A549 (cell line): Measurements from ENCODE around the gene RBBP8. TPM values are rescaled to one million over a fixed set of nuclear protein-coding genes. Genes with fewer than 3 reads are reported as not detected.

Experiments
- ATAC-seq, 2 experiments: fragments of 200-7000 bp in 1 of 2; fragments of >200 bp in 1 of 2; cut with Nextera tagmentation in 1 of 2; cut with Tn5 transposase in 1 of 2; 3 replicates each; pipeline versions ENCODE4 v1.8.0 to v1.9.1; 2018 to 2020; ENCODE audit warnings: mild to moderate bottlenecking in 1 of 2, moderate library complexity in 1 of 2
- CTCF ChIA-PET: fragments of 300-600 bp; sonication (Branson Sonifier 250); formaldehyde crosslinking; extraction: SDS; loops from one replicate; lab custom pipeline; 2021; ENCODE audit warnings: antibody characterized with exemption, inconsistent platforms; lab: Yijun Ruan, JAX
- POLR2A ChIA-PET: fragments of 350-600 bp; formaldehyde crosslinking; extraction: SDS; loops from one replicate; lab custom pipeline; 2021; ENCODE audit warnings: antibody characterized with exemption, inconsistent platforms; lab: Yijun Ruan, JAX
- DNase-seq, 2 experiments: peaks; one replicate each; pipeline versions ENCODE4 v3.0.0 to v3.0.0-alpha.2; 2011 to 2016; ENCODE audit warnings: low read depth in 1 of 2, low spot score in 1 of 2
- FAIRE-seq: peaks from 2 replicates; lab custom pipeline; 2011; peaks lifted over from hg19 to GRCh38; lab: Jason Lieb, UNC
- H3K27ac ChIP-seq, 2 experiments: fragments of >200 bp; sonication (Bioruptor Twin); formaldehyde crosslinking; 3 replicates each; pipeline ENCODE4 v1.5.1; 2016 to 2017
- H3K4me1 ChIP-seq: fragments of >200 bp; sonication (Bioruptor Twin); formaldehyde crosslinking; 3 replicates; pipeline ENCODE4 v1.6.1; 2016
- H3K4me2 ChIP-seq: fragments of >200 bp; sonication (Bioruptor Twin); formaldehyde crosslinking; 3 replicates; pipeline ENCODE4 v1.6.1; 2016
- H3K4me3 ChIP-seq: fragments of >200 bp; sonication (Bioruptor Twin); formaldehyde crosslinking; 3 replicates; pipeline ENCODE4 v1.5.1; 2016
- H3K9me3 ChIP-seq: fragments of >200 bp; sonication (Bioruptor Twin); formaldehyde crosslinking; 3 replicates; pipeline ENCODE4 v1.6.1; 2016
- BHLHE40 ChIP-seq: IDR thresholded peaks from 2 replicates; pipeline ENCODE4 v1.6.1; 2012; ENCODE audit warnings: low read depth, low read length, inconsistent platforms
- CEBPB ChIP-seq, 2 experiments: fragments of >200 bp in 1 of 2; sonication (Bioruptor Twin) in 1 of 2; formaldehyde crosslinking in 1 of 2; IDR thresholded peaks; 2 replicates each; pipeline ENCODE4 v1.6.1; 2012 to 2016
- EHF ChIP-seq: fragments of 250-450 bp; sonication (Bioruptor Pico); IDR thresholded peaks from 2 replicates; pipeline ENCODE4 v1.5.0; 2020; ENCODE audit warnings: mild to moderate bottlenecking
- HDAC2 ChIP-seq: fragments of 200-600 bp; sonication (generic); IDR thresholded peaks from 2 replicates; pipeline ENCODE4 v1.6.1; 2016
- HEYL ChIP-seq: fragments of 250-450 bp; sonication (Bioruptor Pico); IDR thresholded peaks from 2 replicates; pipeline ENCODE4 v1.8.0; 2021; ENCODE audit warnings: mild to moderate bottlenecking, moderate library complexity
- JUNB ChIP-seq: fragments of >200 bp; sonication (Bioruptor Twin); formaldehyde crosslinking; IDR thresholded peaks from 2 replicates; pipeline ENCODE4 v1.6.1; 2016
- KDM1A ChIP-seq: fragments of 200-600 bp; sonication (generic); IDR thresholded peaks from 2 replicates; pipeline ENCODE4 v1.6.1; 2016; ENCODE audit warnings: low read depth, mild to moderate bottlenecking
- KDM5A ChIP-seq: fragments of 200-600 bp; sonication (generic); IDR thresholded peaks from 2 replicates; pipeline ENCODE4 v1.6.1; 2016; ENCODE audit warnings: antibody characterized with exemption, mild to moderate bottlenecking
- MAFK ChIP-seq: fragments of 450-650 bp; IDR thresholded peaks from 2 replicates; pipeline ENCODE4 v1.6.1; 2014; ENCODE audit not compliant: partially characterized antibody
- NPAS2 ChIP-seq: fragments of 250-450 bp; sonication (Bioruptor Pico); IDR thresholded peaks from 2 replicates; pipeline ENCODE4 v1.8.0; 2022; ENCODE audit warnings: mild to moderate bottlenecking, moderate library complexity, borderline replicate concordance
- POLR2AphosphoS2 ChIP-seq: conservative IDR thresholded peaks from 2 replicates; pipeline ENCODE4 v1.6.1; 2012; ENCODE audit warnings: low read length, improper control_type of control experiment, inconsistent platforms
- RAD21 ChIP-seq, 2 experiments: fragments of >200 bp in 1 of 2; sonication (Bioruptor Twin) in 1 of 2; formaldehyde crosslinking in 1 of 2; IDR thresholded peaks in 1 of 2; conservative IDR thresholded peaks in 1 of 2; 2 replicates in 1 of 2; 3 replicates in 1 of 2; pipeline ENCODE4 v1.6.1; 2012 to 2018; ENCODE audit warnings: inconsistent platforms in 1 of 2
- RARB ChIP-seq: fragments of 250-450 bp; sonication (Bioruptor Pico); IDR thresholded peaks from 2 replicates; pipeline ENCODE4 v1.8.0; 2021; ENCODE audit warnings: mild to moderate bottlenecking, moderate library complexity
- RCOR1 ChIP-seq: fragments of 150-350 bp; IDR thresholded peaks from 2 replicates; pipeline ENCODE4 v1.6.1; 2014; ENCODE audit warnings: antibody characterized with exemption, low read length, low read depth
- RFX5 ChIP-seq: fragments of 450-650 bp; IDR thresholded peaks from 2 replicates; pipeline ENCODE4 v1.7.1; 2014; ENCODE audit warnings: antibody characterized with exemption, mild to moderate bottlenecking, moderate library complexity
- RNF2 ChIP-seq: fragments of 200-600 bp; sonication (generic); IDR thresholded peaks from 2 replicates; pipeline ENCODE4 v1.6.1; 2016; ENCODE audit warnings: low read depth, mild to moderate bottlenecking, antibody characterized with exemption, moderate library complexity, borderline replicate concordance
- SREBF2 ChIP-seq: fragments of 450-650 bp; IDR thresholded peaks from 2 replicates; pipeline ENCODE4 v1.6.1; 2014; ENCODE audit warnings: mild to moderate bottlenecking, moderate library complexity
- TFCP2L1 ChIP-seq: fragments of 250-450 bp; sonication (Bioruptor Pico); IDR thresholded peaks from 2 replicates; pipeline ENCODE4 v1.5.0; 2021; ENCODE audit warnings: mild to moderate bottlenecking
- TP53 ChIP-seq: fragments of 250-450 bp; sonication (Bioruptor Pico); IDR thresholded peaks from 2 replicates; pipeline ENCODE4 v1.5.0; 2021; ENCODE audit warnings: mild to moderate bottlenecking, moderate library complexity
- ZC3H11A ChIP-seq: fragments of 450-650 bp; IDR thresholded peaks from 2 replicates; pipeline ENCODE4 v1.6.1; 2014; ENCODE audit warnings: antibody characterized with exemption, mild to moderate bottlenecking
- ZFP36 ChIP-seq: fragments of 450-650 bp; IDR thresholded peaks from 2 replicates; pipeline ENCODE4 v1.6.1; 2014; ENCODE audit warnings: borderline replicate concordance; ENCODE audit not compliant: partially characterized antibody
- ZNF302 ChIP-seq: fragments of 250-450 bp; sonication (Bioruptor Pico); IDR thresholded peaks from 2 replicates; pipeline ENCODE4 v1.9.0; 2021; ENCODE audit warnings: inconsistent platforms, mild to moderate bottlenecking, moderate library complexity
- WGBS: methylation state at CpG from one replicate; pipeline ENCODE4 v1.1.6; 2017; ENCODE audit errors: missing lambda C conversion rate; 5-methylcytosine and 5-hydroxymethylcytosine counted together
- polyA plus RNA-seq, 4 experiments: library from polyadenylated mRNA; depleted of rRNA in 3 of 4; stranded (reverse); fragments of >200 nt; fragmentation: RNase III in 1 of 4; extraction: RNeasy Plus Mini Kit Qiagen cat#74134 plus additional on column Dnase treatment in 1 of 4; gene quantifications; 2 replicates in 3 of 4; 3 replicates in 1 of 4; pipeline ENCODE4 v1.2.3, GENCODE V29; 2011 to 2017
- TF ChIP-seq, protein P1 (sequence below): fragments of >200 bp; sonication (Bioruptor Twin); formaldehyde crosslinking; IDR thresholded peaks from 3 replicates; pipeline ENCODE4 v1.5.1; 2016
- TF ChIP-seq, protein P2 (sequence below): IDR thresholded peaks from 2 replicates; pipeline ENCODE4 v1.6.1; 2012
- TF ChIP-seq, protein P3 (sequence below): fragments of 200-600 bp; sonication (generic); IDR thresholded peaks from 2 replicates; pipeline ENCODE4 v1.6.1; 2016; ENCODE audit warnings: antibody characterized with exemption, mild to moderate bottlenecking, moderate library complexity
- TF ChIP-seq, protein P4 (sequence below): fragments of 250-450 bp; sonication (Bioruptor Pico); IDR thresholded peaks from 2 replicates; pipeline ENCODE4 v1.5.0; 2020; ENCODE audit warnings: low read depth, mild to moderate bottlenecking, moderate library complexity
- TF ChIP-seq, protein P5 (sequence below): IDR thresholded peaks from 2 replicates; pipeline ENCODE4 v1.6.1; 2012
- TF ChIP-seq, protein P6 (sequence below): fragments of 450-650 bp; IDR thresholded peaks from 2 replicates; pipeline ENCODE4 v1.6.1; 2014; ENCODE audit warnings: antibody characterized with exemption

RBBP8 gene
- polyA plus RNA-seq, 2 of the 4 experiments (the other 2 are of a cell fraction), result 26.8 to 65.4 TPM

DNA sequence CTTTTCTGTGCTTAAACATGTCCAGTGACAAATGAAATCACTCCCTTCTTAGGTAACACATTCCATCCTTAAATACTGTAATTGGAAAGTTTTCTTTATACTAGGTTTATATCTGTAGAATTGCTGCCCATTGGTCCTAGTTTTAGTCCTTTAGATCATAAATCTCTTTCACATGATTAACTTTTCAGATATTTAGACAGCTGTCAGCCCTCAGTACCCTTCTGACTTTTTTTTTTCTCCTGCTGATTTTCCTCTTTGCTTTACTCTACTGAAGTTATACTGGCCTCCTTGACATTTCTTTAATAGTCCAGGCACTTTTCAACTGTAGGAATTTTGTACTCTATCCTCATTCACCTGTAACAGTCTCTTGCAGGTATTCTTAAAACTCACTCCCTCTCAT is 28.9 kb downstream of the RBBP8 start:
- ATAC-seq (no peak), FAIRE-seq (no peak), DNase-seq (no peak)
- Histone ChIP-seq H3K27ac (no peak overlapping the region), H3K4me1 (no peaks in the 10 kb centered on the region), H3K9me3 (no peaks in the 10 kb centered on the region), H3K4me3 (no peak overlapping the region), H3K4me2 (no peak overlapping the region)
- ChIA-PET CTCF (interaction anchor here (1.3 kb wide), 1 partner anchor 21 kb away, joined by 4 read pairs; no protein-coding TSS in a partner anchor), POLR2A (no interaction called here)
- TF ChIP-seq RARB (no peak), ZNF302 (no peak)

DNA sequence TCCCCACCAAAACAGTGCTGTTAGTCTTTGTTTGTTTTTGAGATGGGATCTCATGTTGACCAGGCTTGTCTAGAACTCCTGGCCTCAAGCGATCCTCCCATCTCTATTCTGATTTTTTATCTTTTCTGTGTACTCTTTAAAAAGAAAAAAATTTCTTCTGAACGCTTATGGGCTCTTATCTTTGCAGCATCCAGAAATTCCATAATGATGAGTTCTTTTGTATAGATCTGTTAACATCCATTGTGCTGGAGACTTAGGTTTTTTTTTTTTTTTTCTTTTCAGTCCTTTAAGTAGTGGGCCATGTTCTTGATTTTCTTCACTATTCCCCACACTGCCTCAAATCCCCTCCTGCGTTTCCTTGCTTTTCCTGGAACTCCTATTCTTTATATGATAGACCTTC is 31.0 kb downstream of the RBBP8 start:
- 86% methylated on average over 3 of the region's 3 CpGs for WGBS
- Histone ChIP-seq H3K27ac (no peak overlapping the region), H3K4me2 (no peak overlapping the region), H3K9me3 (no peaks in the 10 kb centered on the region)
- no peak for TF ChIP-seq TP53 (CRISPR knock-in tag)
- TF ChIP-seq, protein P1, sequence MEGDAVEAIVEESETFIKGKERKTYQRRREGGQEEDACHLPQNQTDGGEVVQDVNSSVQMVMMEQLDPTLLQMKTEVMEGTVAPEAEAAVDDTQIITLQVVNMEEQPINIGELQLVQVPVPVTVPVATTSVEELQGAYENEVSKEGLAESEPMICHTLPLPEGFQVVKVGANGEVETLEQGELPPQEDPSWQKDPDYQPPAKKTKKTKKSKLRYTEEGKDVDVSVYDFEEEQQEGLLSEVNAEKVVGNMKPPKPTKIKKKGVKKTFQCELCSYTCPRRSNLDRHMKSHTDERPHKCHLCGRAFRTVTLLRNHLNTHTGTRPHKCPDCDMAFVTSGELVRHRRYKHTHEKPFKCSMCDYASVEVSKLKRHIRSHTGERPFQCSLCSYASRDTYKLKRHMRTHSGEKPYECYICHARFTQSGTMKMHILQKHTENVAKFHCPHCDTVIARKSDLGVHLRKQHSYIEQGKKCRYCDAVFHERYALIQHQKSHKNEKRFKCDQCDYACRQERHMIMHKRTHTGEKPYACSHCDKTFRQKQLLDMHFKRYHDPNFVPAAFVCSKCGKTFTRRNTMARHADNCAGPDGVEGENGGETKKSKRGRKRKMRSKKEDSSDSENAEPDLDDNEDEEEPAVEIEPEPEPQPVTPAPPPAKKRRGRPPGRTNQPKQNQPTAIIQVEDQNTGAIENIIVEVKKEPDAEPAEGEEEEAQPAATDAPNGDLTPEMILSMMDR, result no peak
- TF ChIP-seq ZFP36, result no peak
- TF ChIP-seq JUNB, result no peak
- TF ChIP-seq, protein P2, sequence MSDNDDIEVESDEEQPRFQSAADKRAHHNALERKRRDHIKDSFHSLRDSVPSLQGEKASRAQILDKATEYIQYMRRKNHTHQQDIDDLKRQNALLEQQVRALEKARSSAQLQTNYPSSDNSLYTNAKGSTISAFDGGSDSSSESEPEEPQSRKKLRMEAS, result no peak
- no peak for TF ChIP-seq RFX5
- TF ChIP-seq, protein P3, sequence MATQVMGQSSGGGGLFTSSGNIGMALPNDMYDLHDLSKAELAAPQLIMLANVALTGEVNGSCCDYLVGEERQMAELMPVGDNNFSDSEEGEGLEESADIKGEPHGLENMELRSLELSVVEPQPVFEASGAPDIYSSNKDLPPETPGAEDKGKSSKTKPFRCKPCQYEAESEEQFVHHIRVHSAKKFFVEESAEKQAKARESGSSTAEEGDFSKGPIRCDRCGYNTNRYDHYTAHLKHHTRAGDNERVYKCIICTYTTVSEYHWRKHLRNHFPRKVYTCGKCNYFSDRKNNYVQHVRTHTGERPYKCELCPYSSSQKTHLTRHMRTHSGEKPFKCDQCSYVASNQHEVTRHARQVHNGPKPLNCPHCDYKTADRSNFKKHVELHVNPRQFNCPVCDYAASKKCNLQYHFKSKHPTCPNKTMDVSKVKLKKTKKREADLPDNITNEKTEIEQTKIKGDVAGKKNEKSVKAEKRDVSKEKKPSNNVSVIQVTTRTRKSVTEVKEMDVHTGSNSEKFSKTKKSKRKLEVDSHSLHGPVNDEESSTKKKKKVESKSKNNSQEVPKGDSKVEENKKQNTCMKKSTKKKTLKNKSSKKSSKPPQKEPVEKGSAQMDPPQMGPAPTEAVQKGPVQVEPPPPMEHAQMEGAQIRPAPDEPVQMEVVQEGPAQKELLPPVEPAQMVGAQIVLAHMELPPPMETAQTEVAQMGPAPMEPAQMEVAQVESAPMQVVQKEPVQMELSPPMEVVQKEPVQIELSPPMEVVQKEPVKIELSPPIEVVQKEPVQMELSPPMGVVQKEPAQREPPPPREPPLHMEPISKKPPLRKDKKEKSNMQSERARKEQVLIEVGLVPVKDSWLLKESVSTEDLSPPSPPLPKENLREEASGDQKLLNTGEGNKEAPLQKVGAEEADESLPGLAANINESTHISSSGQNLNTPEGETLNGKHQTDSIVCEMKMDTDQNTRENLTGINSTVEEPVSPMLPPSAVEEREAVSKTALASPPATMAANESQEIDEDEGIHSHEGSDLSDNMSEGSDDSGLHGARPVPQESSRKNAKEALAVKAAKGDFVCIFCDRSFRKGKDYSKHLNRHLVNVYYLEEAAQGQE, result no peak
- no peak for TF ChIP-seq KDM5A
- no peak for TF ChIP-seq RAD21 (conservative IDR thresholded peaks at IDR 0.05 in 1 of 2, IDR thresholded peaks at IDR 0.05 in 1 of 2)
- no peak for TF ChIP-seq CEBPB (IDR thresholded peaks at IDR 0.05)
- no peak for TF ChIP-seq KDM1A
- no peak for TF ChIP-seq EHF
- TF ChIP-seq POLR2AphosphoS2, result no peak
- TF ChIP-seq, protein P4, sequence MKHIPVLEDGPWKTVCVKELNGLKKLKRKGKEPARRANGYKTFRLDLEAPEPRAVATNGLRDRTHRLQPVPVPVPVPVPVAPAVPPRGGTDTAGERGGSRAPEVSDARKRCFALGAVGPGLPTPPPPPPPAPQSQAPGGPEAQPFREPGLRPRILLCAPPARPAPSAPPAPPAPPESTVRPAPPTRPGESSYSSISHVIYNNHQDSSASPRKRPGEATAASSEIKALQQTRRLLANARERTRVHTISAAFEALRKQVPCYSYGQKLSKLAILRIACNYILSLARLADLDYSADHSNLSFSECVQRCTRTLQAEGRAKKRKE, result no peak
- no peak for TF ChIP-seq RNF2
- TF ChIP-seq, all 56 proteins: peak for 0
- no peak for DNase-seq
- Histone ChIP-seq H3K4me1 (no peaks in the 10 kb centered on the region), H3K4me3 (no peak overlapping the region)
- FAIRE-seq, result no peak
- POLR2A ChIA-PET, result no interaction called here
- ATAC-seq, result no peak
- CTCF ChIA-PET, result interaction anchor here (0.6 to 0.9 kb wide), 2 partner anchors 10 to 273 kb away, joined by 3 to 4 read pairs; no protein-coding TSS in a partner anchor

DNA sequence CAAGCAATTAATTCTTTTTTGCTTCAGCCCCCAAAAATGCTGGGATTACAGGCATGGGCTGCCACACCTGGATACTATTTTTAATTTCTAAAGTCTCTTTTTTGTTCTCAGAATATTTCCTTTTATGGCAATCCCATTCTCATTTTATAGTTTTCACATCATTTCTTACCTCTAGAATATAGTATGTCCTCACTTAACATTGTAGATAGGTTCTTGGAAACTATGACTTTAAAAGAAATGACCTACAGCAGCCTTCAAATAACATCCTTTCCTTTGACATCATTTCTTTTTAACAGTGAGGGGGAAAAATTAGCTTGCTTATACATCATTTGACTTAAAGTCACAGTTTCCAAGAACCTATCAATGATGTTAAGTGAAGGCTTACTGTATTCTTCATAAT is 31.6 kb downstream of the RBBP8 start:
- H3K4me3 ChIP-seq, result no peak overlapping the region
- no peaks in the 10 kb centered on the region for H3K9me3 ChIP-seq
- FAIRE-seq, result no peak
- no peak for TF ChIP-seq TFCP2L1 (CRISPR knock-in tag)
- TF ChIP-seq ZNF302, result no peak
- TF ChIP-seq KDM5A, result no peak
- no peak for TF ChIP-seq ZFP36
- no peak for TF ChIP-seq NPAS2 (CRISPR knock-in tag)
- no peak for TF ChIP-seq RAD21 (conservative IDR thresholded peaks at IDR 0.05 in 1 of 2, IDR thresholded peaks at IDR 0.05 in 1 of 2)
- no peak for TF ChIP-seq KDM1A
- no peak for TF ChIP-seq HEYL (CRISPR knock-in tag)
- no peak for TF ChIP-seq RCOR1
- TF ChIP-seq MAFK, result no peak
- TF ChIP-seq SREBF2, result no peak
- TF ChIP-seq ZC3H11A, result no peak
- no peak for TF ChIP-seq BHLHE40
- TF ChIP-seq HDAC2, result no peak
- TF ChIP-seq, protein P5, sequence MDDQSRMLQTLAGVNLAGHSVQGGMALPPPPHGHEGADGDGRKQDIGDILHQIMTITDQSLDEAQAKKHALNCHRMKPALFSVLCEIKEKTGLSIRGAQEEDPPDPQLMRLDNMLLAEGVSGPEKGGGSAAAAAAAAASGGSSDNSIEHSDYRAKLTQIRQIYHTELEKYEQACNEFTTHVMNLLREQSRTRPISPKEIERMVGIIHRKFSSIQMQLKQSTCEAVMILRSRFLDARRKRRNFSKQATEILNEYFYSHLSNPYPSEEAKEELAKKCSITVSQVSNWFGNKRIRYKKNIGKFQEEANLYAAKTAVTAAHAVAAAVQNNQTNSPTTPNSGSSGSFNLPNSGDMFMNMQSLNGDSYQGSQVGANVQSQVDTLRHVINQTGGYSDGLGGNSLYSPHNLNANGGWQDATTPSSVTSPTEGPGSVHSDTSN, result no peak
- TF ChIP-seq CEBPB (IDR thresholded peaks at IDR 0.05), result no peak
- TF ChIP-seq, protein P6, sequence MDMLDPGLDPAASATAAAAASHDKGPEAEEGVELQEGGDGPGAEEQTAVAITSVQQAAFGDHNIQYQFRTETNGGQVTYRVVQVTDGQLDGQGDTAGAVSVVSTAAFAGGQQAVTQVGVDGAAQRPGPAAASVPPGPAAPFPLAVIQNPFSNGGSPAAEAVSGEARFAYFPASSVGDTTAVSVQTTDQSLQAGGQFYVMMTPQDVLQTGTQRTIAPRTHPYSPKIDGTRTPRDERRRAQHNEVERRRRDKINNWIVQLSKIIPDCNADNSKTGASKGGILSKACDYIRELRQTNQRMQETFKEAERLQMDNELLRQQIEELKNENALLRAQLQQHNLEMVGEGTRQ, result no peak
- H3K4me1 ChIP-seq, result no peaks in the 10 kb centered on the region
- H3K4me2 ChIP-seq, result no peak overlapping the region
- no peak for DNase-seq
- ChIA-PET POLR2A (no interaction called here), CTCF (interaction anchor here (0.6 kb wide), 1 partner anchor 273 kb away, joined by 4 read pairs; no protein-coding TSS in a partner anchor)
- no peak overlapping the region for H3K27ac ChIP-seq
- ATAC-seq, result no peak
